HUDEP-2 (cell line): ENCODE data around the gene PARVA.

Source experiments
- DNase-seq, 76 experiments: peaks; one replicate each; lab custom pipeline; 2025; ENCODE audit not compliant: unreplicated experiment in 76 of 76; lab: John Stamatoyannopoulos, UW

Gene PARVA

GRCh38 chr11:12543596-12544415 is 166.4 kb downstream of the PARVA start:
- DNase-seq: no peak

GRCh38 chr11:12544986-12545775 is 167.8 kb downstream of the PARVA start:
- no peak for DNase-seq

- DNase-seq: no peak
These were observed 168.8 kb downstream of the PARVA start for GRCh38 chr11:12546122-12546521.

- DNase-seq: no peak
These were observed 169.3 kb downstream of the PARVA start for GRCh38 chr11:12546660-12547059.

GRCh38 chr11:12547953-12548650 is 170.7 kb downstream of the PARVA start:
- DNase-seq: no peak

GRCh38 chr11:12552692-12553091 is 175.3 kb downstream of the PARVA start:
- no peak for DNase-seq

- no peak for DNase-seq
These were observed 176.8 kb downstream of the PARVA start for GRCh38 chr11:12554122-12554521.

- DNase-seq: no peak
These were observed 178.8 kb downstream of the PARVA start for GRCh38 chr11:12556155-12556554.

- DNase-seq: no peak
These were observed 179.5 kb downstream of the PARVA start for GRCh38 chr11:12556788-12557384.

GRCh38 chr11:12559011-12559410 is 181.6 kb downstream of the PARVA start:
- DNase-seq: no peak

- no peak for DNase-seq
These were observed 183.0 kb downstream of the PARVA start for GRCh38 chr11:12560362-12560761.

GRCh38 chr11:12560861-12561260 is 183.5 kb downstream of the PARVA start:
- DNase-seq: no peak

GRCh38 chr11:12564012-12564411 is 186.6 kb downstream of the PARVA start:
- no peak for DNase-seq

GRCh38 chr11:12565406-12565805 is 188.0 kb downstream of the PARVA start:
- no peak for DNase-seq

- DNase-seq: no peak
These were observed 190.5 kb downstream of the PARVA start for GRCh38 chr11:12567746-12568460.

- DNase-seq: no peak
These were observed 192.4 kb downstream of the PARVA start for GRCh38 chr11:12569499-12570425.

- no peak for DNase-seq
These were observed 196.5 kb downstream of the PARVA start for GRCh38 chr11:12573707-12574485.
